ENCODE results near the gene ZEB2. TPM values are rescaled to one million over a fixed set of nuclear protein-coding genes. Genes with fewer than 3 reads are reported as not detected.

Gene ZEB2
- total RNA-seq, 4 donors from 2014 or later = 19.8 to 69.6 (median 42.9) TPM

- intact Hi-C loops (cut with DNase I; ENCODE audit: low total_unique reads) (no loop called here), in situ Hi-C loops (cut with MboI; ENCODE audit: low pct_ligation_motif_present in 1 of 4, low pct_unique_long_range_greater_than_20kb in 1 of 4, low sequenced_read_pairs in 3 of 4) (no loop called here)
- WGBS, 2 donors (ENCODE audit: low coverage in 1 of 2) = 79 to 80% methylated on average over 6 of the region's 6 CpGs
- Histone ChIP-seq H3K27me3 (peaks cover 52% of the 10 kb centered on the region), H3K4me1 (peaks cover 0 to 34% (median 2%) of the 10 kb centered on the region in 4 donors), H3K36me3 (no peaks in the 10 kb centered on the region), H3K27ac (peak overlapping the region; percentile 9 to 41 (median 18)), H3K4me3 (no peak overlapping the region), H3K9me3 (no peaks in the 10 kb centered on the region)
- DNase-seq = no peak
- TF ChIP-seq POLR2AphosphoS5 (IDR thresholded peaks at IDR 0.05) = no peak
- no peak for TF ChIP-seq CTCF (IDR thresholded peaks at IDR 0.05)
- TF ChIP-seq POLR2A (IDR thresholded peaks at IDR 0.05) = no peak
- TF ChIP-seq EP300 (IDR thresholded peaks at IDR 0.05; ENCODE audit: low read depth) = no peak
Measured at GRCh38 chr2:144460727-144461307, 59.1 kb downstream of the ZEB2 start.

GRCh38 chr2:144459937-144460336 is 60.0 kb downstream of the ZEB2 start:
- intact Hi-C loops (cut with DNase I; ENCODE audit: low total_unique reads) = no loop called here
- no peak for TF ChIP-seq EP300 (IDR thresholded peaks at IDR 0.05; ENCODE audit: low read depth)
- no peak for TF ChIP-seq CTCF (IDR thresholded peaks at IDR 0.05)
- TF ChIP-seq POLR2AphosphoS5 (IDR thresholded peaks at IDR 0.05) = no peak
- no peak for TF ChIP-seq POLR2A (IDR thresholded peaks at IDR 0.05)
- Histone ChIP-seq H3K27ac (peak overlapping the region; percentile 11 to 41 (median 21)), H3K27me3 (peaks cover 60% of the 10 kb centered on the region), H3K4me1 (peaks cover 0 to 42% (median 2%) of the 10 kb centered on the region in 4 donors), H3K9me3 (no peaks in the 10 kb centered on the region), H3K36me3 (no peaks in the 10 kb centered on the region), H3K4me3 (no peak overlapping the region)
- DNase-seq = no peak
- in situ Hi-C loops (cut with MboI; ENCODE audit: low pct_ligation_motif_present in 1 of 4, low pct_unique_long_range_greater_than_20kb in 1 of 4, low sequenced_read_pairs in 3 of 4) = no loop called here
- 50 to 61% methylated on average over 5 of the region's 5 CpGs for WGBS, 2 donors (ENCODE audit: low coverage in 1 of 2)

GRCh38 chr2:144459286-144459685 is 60.6 kb downstream of the ZEB2 start:
- in situ Hi-C loops (cut with MboI; ENCODE audit: low pct_ligation_motif_present in 1 of 4, low pct_unique_long_range_greater_than_20kb in 1 of 4, low sequenced_read_pairs in 3 of 4) (no loop called here), intact Hi-C loops (cut with DNase I; ENCODE audit: low total_unique reads) (no loop called here)
- 10 to 26% methylated on average over 3 of the region's 3 CpGs for WGBS, 2 donors (ENCODE audit: low coverage in 1 of 2)
- no peak overlapping the region for H3K4me3 ChIP-seq
- peak overlapping the region; percentile 8 to 19 (median 14) for H3K27ac ChIP-seq
- peaks cover 62% of the 10 kb centered on the region for H3K27me3 ChIP-seq
- no peaks in the 10 kb centered on the region for H3K9me3 ChIP-seq
- no peak for TF ChIP-seq POLR2A (IDR thresholded peaks at IDR 0.05)
- TF ChIP-seq POLR2AphosphoS5 (IDR thresholded peaks at IDR 0.05) = no peak
- no peak for TF ChIP-seq EP300 (IDR thresholded peaks at IDR 0.05; ENCODE audit: low read depth)
- TF ChIP-seq CTCF (IDR thresholded peaks at IDR 0.05) = no peak
- peaks cover 0 to 40% (median 0%) of the 10 kb centered on the region in 4 donors for H3K4me1 ChIP-seq
- no peak for DNase-seq
- no peaks in the 10 kb centered on the region for H3K36me3 ChIP-seq

GRCh38 chr2:144458541-144458940 is 61.4 kb downstream of the ZEB2 start:
- H3K27ac ChIP-seq = peak overlapping the region in 3 of 4 donors; percentile 1 to 19 (median 11)

More at GRCh38 chr2:144458541-144458940, 61.4 kb downstream of the ZEB2 start:
- Histone ChIP-seq H3K36me3 (no peaks in the 10 kb centered on the region), H3K4me3 (no peak overlapping the region), H3K4me1 (peaks cover 0 to 43% (median 0%) of the 10 kb centered on the region in 4 donors), H3K9me3 (no peaks in the 10 kb centered on the region), H3K27me3 (peaks cover 58% of the 10 kb centered on the region)
- WGBS, 2 donors (ENCODE audit: low coverage in 1 of 2) = 65 to 75% methylated on average over 3 of the region's 3 CpGs
- in situ Hi-C loops (cut with MboI; ENCODE audit: low pct_ligation_motif_present in 1 of 4, low pct_unique_long_range_greater_than_20kb in 1 of 4, low sequenced_read_pairs in 3 of 4) = no loop called here
- no peak for DNase-seq
- no peak for TF ChIP-seq CTCF (IDR thresholded peaks at IDR 0.05)
- TF ChIP-seq POLR2A (IDR thresholded peaks at IDR 0.05) = no peak
- no peak for TF ChIP-seq EP300 (IDR thresholded peaks at IDR 0.05; ENCODE audit: low read depth)
- no peak for TF ChIP-seq POLR2AphosphoS5 (IDR thresholded peaks at IDR 0.05)
- intact Hi-C loops (cut with DNase I; ENCODE audit: low total_unique reads) = no loop called here

Data from transverse colon (tissue), 4 donors.